Measurements from ENCODE around the gene IRAK1. TPM values are rescaled to one million over a fixed set of nuclear protein-coding genes. Genes with fewer than 3 reads are reported as not detected.
A peak's percentile ranks its signal among the peaks of the same experiment; 100 is the strongest.
"Not testable (repeated sequence)": the region's sequence is repeated elsewhere in the genome, so short reads cannot be mapped to it uniquely, and the experiment has no call there.

IRAK1 gene
- total RNA-seq, 8 experiments from 2014 or later = 2.7 to 52.9 (median 21.7) TPM

GRCh38 chrX:153980394-153980793 is 39.3 kb downstream of the IRAK1 start:
- whole genome bisulfite sequencing, 10 experiments = no CpG with 5 or more reads among the region's 10 CpGs
- H3K4me3 ChIP-seq; in situ Hi-C loops (cut with MboI; ENCODE audit: low pct_unique_long_range_greater_than_20kb in 2 of 9, low sequenced_read_pairs in 9 of 9, unreplicated experiment in 9 of 9); ATAC-seq (replicated peaks in 6 of 8); H3K27ac ChIP-seq: not testable (repeated sequence)
- H3K4me1 ChIP-seq (replicated peaks in 1 of 2) = peaks cover 6 to 15% of the 10 kb centered on the region in 2 donors

DNA sequence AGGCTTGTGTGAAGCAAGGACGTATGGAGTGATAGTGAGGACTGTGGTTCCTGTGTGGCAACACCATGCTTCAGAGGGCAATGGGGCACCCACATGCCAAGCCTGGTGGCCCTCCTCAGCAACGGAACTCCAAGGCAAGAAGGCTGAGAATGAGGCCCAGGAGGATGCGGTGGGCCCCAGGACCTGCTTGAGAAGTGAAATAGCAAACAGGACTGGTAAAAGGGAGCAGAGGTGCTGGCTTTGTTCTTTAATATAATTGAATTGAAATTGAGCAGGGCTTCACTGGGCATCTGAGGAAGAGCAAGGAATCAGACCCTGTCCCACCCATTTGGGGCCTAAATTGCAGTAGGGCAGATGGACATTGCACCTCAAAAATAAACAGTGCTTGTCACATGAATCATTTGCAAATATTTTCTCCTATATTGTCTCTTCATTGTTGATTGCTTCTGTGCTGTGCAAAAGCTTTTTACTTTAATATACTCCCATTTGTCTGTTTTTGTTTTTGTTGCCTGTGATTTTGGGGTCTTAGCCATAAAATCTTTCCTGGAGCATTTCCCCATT is 44.9 kb downstream of the IRAK1 start:
- 56% methylated on average over 2 of the region's 3 CpGs; no CpG with 5 or more reads in 9 of the 10 experiments for WGBS, 10 experiments
- H3K27ac ChIP-seq = peak overlapping the region in 1 of 2 donors; percentile 100

GRCh38 chrX:153974003-153974725 is 45.5 kb downstream of the IRAK1 start:
- WGBS, 10 experiments = 22 to 85% (median 70%) methylated on average over 1 to 6 of the region's 14 CpGs; no CpG with 5 or more reads in 6 of the 10 experiments
- in situ Hi-C loops (cut with MboI; ENCODE audit: low pct_unique_long_range_greater_than_20kb in 2 of 9, low sequenced_read_pairs in 9 of 9, unreplicated experiment in 9 of 9) = no loop called here
- H3K27ac ChIP-seq = peak overlapping the region; percentile 99 to 100
- H3K4me1 ChIP-seq (replicated peaks in 1 of 2) = peaks cover 11 to 13% of the 10 kb centered on the region in 2 donors
- no peak for ATAC-seq (replicated peaks in 6 of 8)
- peak overlapping the region in 1 of 5 donors; percentile 93 for H3K4me3 ChIP-seq

More for the DNA sequence above, 44.9 kb downstream of the IRAK1 start:
- peaks cover 11 to 13% of the 10 kb centered on the region in 2 donors for H3K4me1 ChIP-seq (replicated peaks in 1 of 2)
- no peak overlapping the region for H3K4me3 ChIP-seq
- no peak for ATAC-seq (replicated peaks in 6 of 8)
- in situ Hi-C loops (cut with MboI; ENCODE audit: low pct_unique_long_range_greater_than_20kb in 2 of 9, low sequenced_read_pairs in 9 of 9, unreplicated experiment in 9 of 9) = no loop called here

GRCh38 chrX:153973127-153974002 is 46.3 kb downstream of the IRAK1 start:
- Histone ChIP-seq H3K4me3 (peak overlapping the region; percentile 84 to 94 (median 92)), H3K27ac (peak overlapping the region; percentile 99 to 100), H3K4me1 (replicated peaks in 1 of 2) (peaks cover 14 to 15% of the 10 kb centered on the region in 2 donors)
- WGBS, 10 experiments = 0 to 50% methylated on average over 4 to 9 of the region's 20 CpGs; no CpG with 5 or more reads in 8 of the 10 experiments
- ATAC-seq (replicated peaks in 6 of 8) = no peak
- in situ Hi-C loops (cut with MboI; ENCODE audit: low pct_unique_long_range_greater_than_20kb in 2 of 9, low sequenced_read_pairs in 9 of 9, unreplicated experiment in 9 of 9) = no loop called here

DNA sequence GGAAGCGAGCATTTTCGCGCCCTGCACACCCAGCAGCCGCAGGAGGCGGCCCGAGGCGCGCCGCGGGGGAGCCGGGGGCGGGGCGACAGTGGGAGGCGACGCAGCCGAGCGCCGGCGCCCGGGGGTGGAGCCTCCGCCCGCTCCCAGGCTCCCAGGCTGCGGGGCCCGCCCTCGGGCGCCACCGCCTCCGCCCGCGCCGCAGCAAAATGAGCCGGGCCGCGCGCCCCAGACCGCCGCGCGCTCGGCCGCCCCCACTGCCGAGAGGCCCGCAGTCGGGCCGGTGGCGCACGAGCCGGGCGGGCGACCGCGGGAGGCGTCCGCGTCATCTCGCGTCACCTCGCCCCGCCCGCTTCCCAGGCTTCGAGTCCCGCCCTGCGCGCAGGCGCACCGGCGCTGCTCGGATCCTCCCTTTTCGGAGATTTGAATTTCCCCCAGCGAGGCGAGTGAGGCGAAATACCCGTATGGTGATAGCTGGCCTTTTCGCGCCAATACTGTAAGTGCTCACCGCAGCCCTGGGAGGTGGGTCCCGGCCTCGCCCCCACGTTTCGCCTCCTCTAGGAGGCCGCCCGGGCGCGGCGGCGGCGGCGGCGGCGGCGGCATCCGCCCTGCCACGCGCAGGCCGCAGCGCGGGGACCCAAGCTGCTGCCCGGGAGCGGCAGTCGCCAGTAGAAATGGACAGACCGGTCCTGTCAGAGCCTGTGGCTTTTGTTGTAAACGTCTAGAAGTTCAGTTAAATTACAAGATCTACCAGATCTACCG is 47.2 kb downstream of the IRAK1 start, which contains the start of gene TMEM187:
TSS of gene TMEM187 (plus strand) at position 387 of the 759 bp plus-strand sequence. CDS start 9,309 bp downstream, outside the sequence.
- 0 to 52% methylated on average over 13 to 19 of the region's 103 CpGs; no CpG with 5 or more reads in 8 of the 10 experiments for whole genome bisulfite sequencing, 10 experiments
- Histone ChIP-seq H3K27ac (peak within 1 kb of the TSS; percentile 99 to 100), H3K4me3 (peak within 1 kb of the TSS; percentile 84 to 94 (median 92)), H3K4me1 (replicated peaks in 1 of 2) (peaks cover 20 to 23% of the 10 kb centered on the region in 2 donors)
- in situ Hi-C loops (cut with MboI; ENCODE audit: low pct_unique_long_range_greater_than_20kb in 2 of 9, low sequenced_read_pairs in 9 of 9, unreplicated experiment in 9 of 9) = no loop called here
- ATAC-seq (replicated peaks in 6 of 8) = peak; percentile 48 to 64 (median 58)

DNA sequence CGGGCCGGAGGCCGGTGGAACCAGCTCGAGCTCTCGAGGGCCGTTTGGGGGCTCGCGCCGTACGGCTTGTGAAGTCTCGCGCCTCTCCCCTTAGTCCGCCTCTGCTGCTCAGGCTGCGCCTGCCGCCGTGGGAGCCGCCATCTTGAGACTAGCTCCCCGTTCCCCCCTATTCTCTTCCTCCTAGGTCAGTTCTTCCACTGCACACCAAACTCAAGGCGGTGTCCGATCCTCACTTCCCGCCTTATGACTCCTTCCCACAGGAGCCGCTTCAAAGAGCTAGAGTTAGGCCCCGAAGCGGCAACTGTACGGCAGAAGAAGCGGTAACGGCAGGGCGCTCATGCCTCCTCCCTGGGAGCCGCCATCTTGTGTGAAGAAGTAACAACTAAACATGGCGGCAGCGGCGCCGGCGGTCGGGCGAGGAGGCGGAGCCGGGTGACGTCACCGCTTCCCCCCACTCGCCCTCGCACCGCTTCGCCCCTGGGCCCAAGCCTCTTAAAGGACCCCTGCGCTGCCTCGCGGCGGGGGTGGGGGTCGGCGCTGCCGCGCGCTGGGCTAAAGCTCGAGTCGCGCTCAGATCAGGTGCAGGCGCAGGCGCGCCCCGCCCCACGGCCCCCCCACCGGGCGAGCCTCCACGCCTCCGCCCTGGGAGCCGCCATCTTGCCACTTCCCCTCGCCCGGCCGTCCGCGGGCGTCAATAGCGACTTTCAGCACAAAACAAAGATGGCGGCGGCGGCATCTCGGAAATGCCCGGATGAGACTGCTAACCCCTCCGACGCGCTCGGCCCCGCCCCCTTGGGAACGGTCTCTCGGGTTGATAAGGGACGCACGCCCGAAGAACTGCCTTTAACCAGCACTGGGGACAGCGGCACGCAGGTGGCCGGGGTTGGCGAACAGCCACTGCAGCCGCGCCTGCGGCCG is 48.0 kb downstream of the IRAK1 start, which contains the start of gene HCFC1:
TSS of gene HCFC1 (minus strand) at position 369 of the 918 bp plus-strand sequence. CDS start 978 bp downstream, outside the sequence.
- in situ Hi-C loops (cut with MboI; ENCODE audit: low pct_unique_long_range_greater_than_20kb in 2 of 9, low sequenced_read_pairs in 9 of 9, unreplicated experiment in 9 of 9) = no loop called here
- WGBS, 10 experiments = 32% methylated on average over 12 of the region's 96 CpGs; no CpG with 5 or more reads in 9 of the 10 experiments

DNA sequence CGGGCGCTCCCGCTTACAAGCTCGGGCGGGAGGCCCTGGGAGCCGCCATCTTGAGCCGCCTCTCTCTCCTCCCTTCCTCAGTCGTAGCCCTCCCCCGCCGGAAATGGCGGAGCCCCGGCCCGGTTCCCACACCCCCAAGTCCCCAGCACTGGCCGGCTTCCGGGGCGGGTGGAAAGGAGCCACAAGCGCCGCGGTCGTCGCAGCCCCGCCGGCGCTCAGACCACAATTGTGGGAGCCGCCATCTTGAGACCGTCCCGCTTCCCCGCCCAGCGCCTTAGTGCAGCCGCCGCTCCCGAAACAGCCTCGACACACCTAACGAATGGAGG is 48.6 kb downstream of the IRAK1 start:
- Histone ChIP-seq H3K4me3 (peak overlapping the region; percentile 84 to 94 (median 92)), H3K27ac (peak overlapping the region; percentile 99 to 100), H3K4me1 (replicated peaks in 1 of 2) (peaks cover 33 to 36% of the 10 kb centered on the region in 2 donors)
- in situ Hi-C loops (cut with MboI; ENCODE audit: low pct_unique_long_range_greater_than_20kb in 2 of 9, low sequenced_read_pairs in 9 of 9, unreplicated experiment in 9 of 9) = no loop called here
- WGBS, 10 experiments = 0% methylated on average over 8 of the region's 34 CpGs; no CpG with 5 or more reads in 9 of the 10 experiments
- peak; percentile 22 to 50 (median 29) for ATAC-seq (replicated peaks in 6 of 8)

More for the DNA sequence above, 48.0 kb downstream of the IRAK1 start, which contains the start of gene HCFC1:
- peak within 1 kb of the TSS; percentile 84 to 94 (median 92) for H3K4me3 ChIP-seq
- peak within 1 kb of the TSS; percentile 99 to 100 for H3K27ac ChIP-seq
- ATAC-seq (replicated peaks in 6 of 8) = peak; percentile 22 to 71 (median 59)
- peaks cover 27 to 30% of the 10 kb centered on the region in 2 donors for H3K4me1 ChIP-seq (replicated peaks in 1 of 2)

DNA sequence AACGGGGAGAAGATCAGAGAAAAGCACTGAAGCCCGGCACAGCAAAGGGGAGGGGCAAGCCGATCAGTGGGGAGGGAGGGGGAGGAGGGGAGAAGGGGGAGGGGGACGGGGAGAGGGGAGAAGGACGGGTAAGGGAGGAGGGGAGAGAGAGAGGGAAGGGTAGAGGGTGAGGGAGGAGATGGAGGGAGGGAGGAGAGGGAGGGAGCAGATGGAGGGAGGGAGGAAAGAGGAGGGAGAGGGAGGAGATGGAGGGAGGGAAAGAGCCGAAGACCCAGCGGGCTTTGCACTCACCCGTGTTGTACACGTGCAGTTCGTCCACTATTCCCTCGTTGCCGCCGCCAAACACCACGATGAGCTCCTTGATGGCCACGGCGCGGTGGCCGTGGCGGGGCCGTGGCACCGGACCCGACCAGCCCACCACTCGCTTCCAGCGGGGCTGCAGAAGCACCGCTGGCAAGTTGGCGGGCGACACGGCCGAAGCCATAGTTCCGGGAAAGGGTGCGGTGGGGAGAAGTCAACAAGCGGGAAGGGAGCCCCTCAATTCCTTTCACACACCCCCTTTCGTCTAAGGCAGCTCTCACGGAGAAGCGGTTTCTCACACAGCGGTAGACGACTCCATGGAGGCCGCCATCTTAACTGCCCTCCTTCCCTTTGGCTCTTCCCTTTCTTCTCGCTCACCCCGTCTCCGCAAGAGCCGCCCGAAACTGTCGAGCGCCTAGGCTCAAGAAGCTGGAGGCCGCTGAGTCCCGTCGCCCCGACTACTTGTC is 49.2 kb downstream of the IRAK1 start:
- in situ Hi-C loops (cut with MboI; ENCODE audit: low pct_unique_long_range_greater_than_20kb in 2 of 9, low sequenced_read_pairs in 9 of 9, unreplicated experiment in 9 of 9) = no loop called here
- Histone ChIP-seq H3K4me1 (replicated peaks in 1 of 2) (peaks cover 36 to 37% of the 10 kb centered on the region in 2 donors), H3K27ac (peak overlapping the region; percentile 99 to 100), H3K4me3 (peak overlapping the region; percentile 84 to 94 (median 92))
- ATAC-seq (replicated peaks in 6 of 8) = peak; percentile 1 to 20 (median 8)
- no CpG with 5 or more reads among the region's 49 CpGs for WGBS, 10 experiments

DNA sequence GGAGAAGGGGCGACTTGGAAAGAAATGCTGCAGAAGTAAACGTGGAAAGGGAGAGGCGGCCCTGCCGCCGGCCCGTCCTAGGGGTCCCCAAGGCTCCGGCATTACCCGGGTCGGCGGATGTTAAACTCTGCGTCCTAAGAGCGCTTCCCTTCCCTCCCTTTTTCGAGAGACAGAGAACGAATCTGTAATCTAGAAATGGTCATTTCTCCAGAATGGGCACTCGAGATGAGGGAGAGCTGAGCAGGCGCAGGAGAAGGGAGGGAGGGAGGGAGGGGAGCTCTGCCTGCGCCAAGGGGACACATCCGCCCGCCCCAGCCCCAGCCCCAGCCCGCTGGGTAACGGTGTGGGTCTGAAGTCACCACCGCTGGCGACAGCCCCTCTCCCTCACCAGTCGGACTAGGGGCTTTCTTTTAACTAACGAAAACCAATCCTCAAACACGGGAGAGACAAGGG is 49.8 kb downstream of the IRAK1 start:
- in situ Hi-C loops (cut with MboI; ENCODE audit: low pct_unique_long_range_greater_than_20kb in 2 of 9, low sequenced_read_pairs in 9 of 9, unreplicated experiment in 9 of 9) = no loop called here
- 22% methylated on average over 3 of the region's 26 CpGs; no CpG with 5 or more reads in 9 of the 10 experiments for WGBS, 10 experiments
- peak in 5 of 8 experiments; percentile 8 to 18 (median 11) for ATAC-seq (replicated peaks in 6 of 8)
- H3K27ac ChIP-seq = peak overlapping the region; percentile 87 to 92
- peaks cover 36 to 37% of the 10 kb centered on the region in 2 donors for H3K4me1 ChIP-seq (replicated peaks in 1 of 2)
- peak overlapping the region; percentile 84 to 94 (median 92) for H3K4me3 ChIP-seq

GRCh38 chrX:153969125-153969903 is 50.4 kb downstream of the IRAK1 start:
- H3K27ac ChIP-seq = peak overlapping the region; percentile 87 to 92
- no peak for ATAC-seq (replicated peaks in 6 of 8)

More at GRCh38 chrX:153969125-153969903, 50.4 kb downstream of the IRAK1 start:
- Histone ChIP-seq H3K4me3 (peak overlapping the region; percentile 84 to 94 (median 92)), H3K4me1 (replicated peaks in 1 of 2) (peaks cover 33 to 35% of the 10 kb centered on the region in 2 donors)
- in situ Hi-C loops (cut with MboI; ENCODE audit: low pct_unique_long_range_greater_than_20kb in 2 of 9, low sequenced_read_pairs in 9 of 9, unreplicated experiment in 9 of 9) = no loop called here
- 0 to 32% (median 10%) methylated on average over 1 to 12 of the region's 25 CpGs; no CpG with 5 or more reads in 6 of the 10 experiments for WGBS, 10 experiments
